HG02970 (cell line): ENCODE data around the gene PTPRM.

Experiments used
- ATAC-seq: cut with Tn5 transposase; IDR thresholded peaks from one replicate; pipeline ENCODE4 v1.9.1; 2021; ENCODE audit warnings: mild to moderate bottlenecking, moderate library complexity, moderate number of reproducible peaks; ENCODE audit not compliant: unreplicated experiment, low FRiP score

The PTPRM gene

DNA sequence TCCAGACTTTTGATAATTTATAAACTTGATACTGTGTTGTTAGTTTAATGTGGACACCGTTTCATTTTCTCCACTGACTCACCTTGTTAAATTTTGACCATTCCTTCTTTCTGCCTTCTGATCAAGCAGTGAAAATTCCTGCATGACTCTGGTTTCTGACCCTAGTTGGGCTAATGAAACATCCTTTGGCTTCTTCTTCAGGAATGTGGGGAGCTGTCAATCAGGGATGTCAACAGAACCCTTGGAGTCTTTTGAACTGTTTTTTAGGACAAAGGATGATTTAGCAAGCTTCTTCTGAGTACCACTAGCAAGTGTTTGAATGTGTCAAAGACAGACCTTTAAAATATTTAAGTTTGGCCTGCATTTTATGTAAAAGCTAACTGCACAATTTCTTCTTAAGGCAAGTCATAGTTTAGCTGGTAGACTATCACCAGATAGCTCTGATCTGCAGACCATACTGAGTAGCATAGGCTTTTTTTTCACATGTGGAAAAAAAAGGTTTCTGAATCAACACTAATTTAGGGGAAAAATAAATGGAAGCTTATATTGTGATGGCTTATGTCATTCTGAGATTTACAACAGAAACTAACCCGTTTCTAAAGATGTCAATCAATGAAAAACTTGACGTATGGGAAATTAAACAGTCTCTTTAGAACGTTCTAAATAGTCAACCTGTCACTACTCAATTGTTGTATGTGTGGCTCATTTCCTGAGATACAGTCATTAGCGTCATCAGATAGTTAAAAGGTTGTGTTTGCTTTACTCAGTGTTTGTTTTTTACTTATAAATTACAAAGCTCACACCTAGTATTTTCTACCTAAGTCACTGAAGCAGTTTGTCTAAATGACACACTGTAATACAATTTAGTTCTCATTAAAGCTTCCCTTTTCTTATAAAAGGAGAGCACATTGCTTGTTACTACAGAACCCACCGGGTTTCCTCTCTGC lies 311.4 kb downstream of the PTPRM start:
- ATAC-seq, result no peak

DNA sequence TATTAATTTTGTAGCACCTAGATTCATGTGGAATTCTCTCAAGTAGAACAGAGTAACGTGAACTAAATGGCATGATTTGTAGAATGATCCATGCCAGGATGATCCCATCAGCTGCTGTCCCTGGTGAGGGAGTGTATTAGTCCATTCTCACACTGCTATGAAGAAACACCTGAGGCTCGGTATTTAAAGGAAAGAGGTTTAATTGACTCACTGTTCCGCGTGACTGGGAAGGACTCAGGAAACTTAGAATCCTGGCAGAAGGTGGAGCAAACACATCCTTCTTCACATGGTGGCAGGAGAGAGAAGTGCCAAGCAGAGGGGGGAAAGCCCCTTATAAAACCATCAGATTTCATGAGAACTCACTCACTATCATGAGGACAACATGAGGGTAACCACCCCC lies 312.6 kb downstream of the PTPRM start:
- ATAC-seq, result no peak

DNA sequence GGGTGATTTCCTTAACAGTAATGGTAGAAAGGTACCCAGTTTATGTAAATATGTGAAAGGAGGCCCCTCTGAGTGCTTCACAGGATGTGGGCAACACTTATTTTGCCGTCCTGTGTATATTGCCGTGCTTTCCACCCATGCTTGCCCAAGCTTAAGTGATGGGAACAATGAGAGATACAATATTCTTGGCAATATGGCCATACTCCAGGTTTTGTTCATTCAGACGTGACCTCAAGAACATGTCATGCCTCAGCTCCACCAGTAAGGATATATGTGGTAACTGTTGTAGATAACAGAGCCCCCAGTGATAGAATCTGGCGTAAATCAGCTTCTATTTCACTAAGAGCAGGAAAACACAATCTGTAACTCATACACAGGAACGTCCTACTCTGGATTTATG lies 318.7 kb downstream of the PTPRM start:
- no peak for ATAC-seq

DNA sequence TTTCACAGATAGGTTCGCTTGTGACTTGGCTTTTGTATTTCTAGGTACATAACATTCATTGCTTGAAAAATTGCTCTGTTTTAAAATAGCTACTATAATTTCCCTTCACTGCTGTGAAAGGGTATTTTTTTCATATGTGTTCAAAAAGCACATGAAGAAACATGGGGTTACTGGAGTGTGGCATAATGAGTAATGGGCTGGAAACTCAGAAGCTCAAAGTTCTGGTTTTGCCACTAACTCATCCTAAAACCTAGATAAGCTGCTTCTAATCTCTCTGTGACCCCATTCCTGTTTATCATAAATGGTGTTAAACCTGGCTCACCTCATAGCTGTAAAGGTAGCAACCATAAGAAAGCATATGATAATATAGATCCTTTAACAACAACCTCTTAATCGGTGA lies 319.3 kb downstream of the PTPRM start:
- ATAC-seq, result no peak

DNA sequence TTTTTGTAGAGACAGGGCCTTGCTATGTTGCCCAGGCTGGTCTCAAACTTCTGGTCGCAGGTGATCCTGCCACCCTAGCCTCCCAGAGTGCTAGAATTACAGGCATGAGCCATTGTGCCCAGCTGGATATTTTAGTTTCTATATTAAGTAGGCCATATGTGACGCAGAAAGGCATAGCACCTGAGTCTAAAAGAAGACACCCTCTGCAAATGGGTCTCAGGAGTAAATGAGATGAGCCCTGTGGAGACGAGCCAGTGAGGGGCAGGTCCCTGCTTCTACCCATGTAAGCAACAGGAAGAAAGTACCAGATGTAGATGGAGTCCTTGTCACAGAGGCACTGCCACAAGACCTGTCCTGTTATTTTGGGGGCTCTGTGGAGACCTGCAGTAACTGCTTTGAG lies 322.4 kb downstream of the PTPRM start:
- ATAC-seq, result no peak

DNA sequence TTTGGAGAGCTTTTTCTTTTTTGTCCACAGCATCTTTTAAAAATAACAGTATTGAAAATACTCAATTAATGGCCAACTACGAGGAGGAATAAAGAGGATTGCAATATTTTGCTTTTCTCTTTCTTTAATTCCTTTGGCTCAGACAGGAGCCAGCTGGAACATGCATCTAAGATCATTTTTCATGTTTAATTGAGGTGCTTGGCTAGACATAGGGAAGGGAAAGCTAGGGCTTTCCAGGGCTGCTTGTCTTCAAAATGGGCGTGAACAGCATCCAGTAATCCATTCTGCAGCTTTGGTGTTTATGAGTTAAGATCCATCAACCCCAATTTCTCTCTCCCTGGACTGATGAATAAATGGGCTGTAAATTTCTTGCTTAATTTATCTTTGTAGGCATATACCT lies 323.0 kb downstream of the PTPRM start:
- no peak for ATAC-seq

DNA sequence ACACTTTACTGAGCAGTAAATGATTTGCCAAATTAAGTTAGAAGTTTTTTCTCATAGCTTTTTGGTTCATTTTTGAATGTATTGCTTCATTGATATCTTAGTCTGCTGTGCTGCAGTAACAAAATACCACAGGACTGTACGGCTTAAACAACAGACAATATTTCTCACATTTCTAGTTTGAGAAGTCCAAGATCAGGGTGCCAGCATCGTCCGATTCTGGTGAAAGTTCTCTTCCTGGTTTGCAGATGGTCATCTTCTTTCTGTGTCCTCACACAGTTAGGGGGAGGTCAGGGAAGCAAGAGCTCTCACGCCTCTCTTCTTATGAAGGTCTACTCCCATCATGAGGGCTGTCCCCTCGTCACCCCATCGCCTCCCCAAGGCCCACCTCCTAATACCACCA lies 325.4 kb downstream of the PTPRM start:
- ATAC-seq, result no peak

DNA sequence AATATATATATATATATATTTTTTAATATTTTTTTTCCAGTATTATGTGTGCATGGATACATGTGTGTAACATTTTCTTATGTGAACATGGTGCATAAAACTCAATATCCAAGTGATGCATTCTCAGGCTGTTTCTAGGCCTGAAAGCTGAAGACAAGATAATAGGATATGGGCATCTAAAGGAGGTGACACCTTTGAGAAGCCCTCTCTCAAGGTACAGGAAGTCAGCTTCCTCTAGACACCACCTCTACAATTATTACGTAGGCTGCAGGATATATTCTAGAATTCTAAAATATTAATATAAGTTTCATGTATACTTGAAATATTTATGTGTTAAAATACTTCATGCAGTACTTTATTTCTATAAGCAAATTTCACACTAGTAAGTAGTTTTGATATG lies 327.5 kb downstream of the PTPRM start:
- ATAC-seq, result no peak

DNA sequence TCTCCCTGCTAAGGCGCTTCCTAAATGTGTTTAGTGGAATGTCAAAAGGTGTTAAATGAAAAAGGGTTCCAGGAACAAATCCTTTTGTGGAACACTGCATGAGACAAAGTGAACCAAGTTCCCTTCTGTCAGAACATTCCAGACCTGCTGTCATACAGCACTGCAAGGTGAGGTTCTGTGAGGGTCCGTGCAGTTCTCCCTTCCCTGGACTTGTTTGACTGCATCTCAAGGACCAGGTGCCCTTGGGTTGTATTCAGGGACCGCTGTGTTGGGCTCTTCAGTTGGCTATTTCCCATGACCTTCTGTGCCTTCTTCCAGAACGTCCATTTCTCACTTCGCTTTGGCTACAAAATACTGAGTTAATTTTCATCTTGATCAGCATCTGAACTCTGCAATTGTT lies 328.2 kb downstream of the PTPRM start:
- ATAC-seq, result no peak

DNA sequence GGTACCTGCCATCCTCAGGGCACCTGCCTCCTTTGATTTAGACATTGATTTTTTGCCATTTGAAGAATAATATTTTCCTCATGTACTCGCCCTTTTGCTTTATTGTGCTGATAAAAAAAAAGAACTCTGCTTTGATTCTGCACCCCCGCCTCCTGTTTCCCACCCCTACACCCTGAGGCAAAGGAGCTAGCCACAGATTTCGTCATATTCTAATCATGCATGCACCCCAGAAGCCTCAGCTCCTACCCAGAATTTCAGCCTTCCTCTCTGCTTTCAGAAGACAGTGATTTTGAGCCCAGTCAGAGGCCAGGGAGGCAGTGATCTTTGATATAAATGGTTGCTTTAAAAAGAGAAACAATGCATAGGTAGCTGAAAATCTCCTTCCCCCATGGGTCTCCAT lies 329.0 kb downstream of the PTPRM start:
- no peak for ATAC-seq

DNA sequence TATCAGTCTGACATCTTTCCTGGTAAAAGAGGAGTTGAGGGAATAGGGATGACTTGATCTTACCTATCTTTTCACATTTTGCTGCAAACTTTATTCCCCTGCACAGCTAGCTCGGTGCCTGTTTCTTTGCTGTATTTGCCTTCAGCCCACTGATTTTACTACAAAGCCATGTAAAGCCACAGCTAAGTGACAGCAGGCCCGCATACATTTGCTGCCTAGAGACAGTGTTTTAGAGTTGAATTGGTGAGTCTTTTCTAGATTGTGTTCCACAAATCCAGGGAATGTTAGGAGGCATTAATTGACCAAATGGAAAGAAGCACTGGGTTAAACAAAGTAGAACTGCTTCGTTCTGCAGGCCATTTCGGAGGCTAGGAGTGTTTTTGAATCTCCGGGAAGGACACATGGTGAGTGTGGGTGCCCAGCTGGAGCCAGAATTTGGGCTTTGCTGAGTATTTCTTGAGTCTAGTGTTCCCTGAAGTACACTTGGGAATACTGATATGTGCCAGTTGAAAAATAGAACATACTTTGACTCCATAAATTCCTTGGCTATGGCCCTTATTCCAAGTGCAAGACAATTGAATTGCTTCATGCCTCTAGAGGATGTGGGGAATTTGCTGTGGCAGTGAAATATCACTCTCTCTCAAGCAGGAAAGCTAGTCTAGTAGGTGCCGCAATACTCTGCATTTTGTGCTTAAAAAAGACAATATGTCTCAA lies 329.8 kb downstream of the PTPRM start:
- ATAC-seq, result no peak

DNA sequence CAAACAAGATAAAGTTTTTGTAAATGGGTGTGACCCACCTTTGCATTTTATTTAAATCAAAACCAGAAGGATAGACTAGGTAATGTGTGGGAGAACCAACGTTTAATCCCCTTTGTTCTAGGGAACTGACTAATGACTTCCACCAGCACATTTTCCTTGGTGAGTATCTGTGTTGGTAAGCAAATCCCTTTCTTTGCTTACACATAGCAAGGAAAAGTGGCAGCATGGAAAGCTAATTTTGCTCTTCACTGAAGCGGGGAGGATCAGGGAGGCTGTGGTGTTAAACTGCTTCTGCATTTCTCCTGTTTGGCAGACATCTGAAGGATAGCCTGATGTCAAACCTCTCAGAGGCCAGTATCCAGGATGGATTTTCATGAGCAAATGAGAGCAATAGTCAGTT lies 331.1 kb downstream of the PTPRM start:
- no peak for ATAC-seq

DNA sequence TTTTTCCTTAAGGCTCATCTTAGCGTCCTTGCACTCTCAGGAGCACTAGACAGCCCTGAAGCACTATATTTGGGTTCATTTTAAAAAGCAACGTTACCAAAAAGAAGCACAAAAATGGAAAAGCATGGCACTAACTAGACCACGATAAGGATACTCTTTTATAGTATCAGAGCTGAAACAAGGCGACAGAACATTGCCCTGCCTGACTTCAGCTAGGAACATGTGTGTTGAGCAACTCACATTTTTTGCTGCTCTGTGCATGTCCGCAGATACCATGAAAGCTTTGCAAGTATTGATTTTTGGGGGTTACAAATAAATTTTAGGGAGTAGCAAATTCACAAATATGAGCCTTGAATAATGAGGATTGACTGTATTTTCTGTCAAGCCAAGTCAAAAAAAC lies 332.0 kb downstream of the PTPRM start:
- no peak for ATAC-seq

DNA sequence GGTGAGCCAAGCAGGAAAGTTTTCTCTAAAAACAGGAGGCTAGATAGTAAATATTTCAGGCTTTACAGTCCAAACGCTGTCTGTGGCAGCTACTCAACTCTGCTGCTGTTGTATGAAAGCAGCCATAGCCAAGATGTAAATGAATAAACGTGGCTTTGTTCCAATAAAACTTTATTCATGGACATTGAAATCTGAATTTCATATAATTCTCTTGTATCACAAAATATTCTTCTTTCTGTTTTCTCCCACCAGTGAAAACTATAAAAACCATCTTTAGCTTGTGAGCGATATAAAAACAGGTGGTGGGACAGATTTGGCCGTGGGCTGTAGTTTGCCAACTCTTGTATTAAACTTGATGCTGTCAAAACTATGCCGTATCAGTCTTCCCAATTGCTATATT lies 333.0 kb downstream of the PTPRM start:
- no peak for ATAC-seq

DNA sequence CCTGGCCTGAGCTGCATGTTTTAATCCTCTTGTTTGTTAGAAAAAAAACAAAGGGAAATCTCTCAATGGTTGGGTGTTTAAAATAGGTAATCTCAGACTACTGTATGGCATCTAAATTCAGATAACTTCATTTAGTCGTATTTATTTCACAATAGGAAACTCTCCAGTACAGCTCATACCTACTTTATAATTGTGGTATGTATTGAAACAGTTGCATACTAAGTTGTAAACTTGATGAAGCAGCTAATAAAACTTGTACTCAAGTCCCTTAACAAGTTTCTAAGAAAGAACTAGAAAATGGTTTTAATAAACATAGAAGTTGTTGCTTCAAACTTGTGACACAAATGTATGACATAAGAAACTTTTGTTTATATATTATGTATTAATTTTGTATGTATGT lies 334.5 kb downstream of the PTPRM start:
- ATAC-seq, result no peak

DNA sequence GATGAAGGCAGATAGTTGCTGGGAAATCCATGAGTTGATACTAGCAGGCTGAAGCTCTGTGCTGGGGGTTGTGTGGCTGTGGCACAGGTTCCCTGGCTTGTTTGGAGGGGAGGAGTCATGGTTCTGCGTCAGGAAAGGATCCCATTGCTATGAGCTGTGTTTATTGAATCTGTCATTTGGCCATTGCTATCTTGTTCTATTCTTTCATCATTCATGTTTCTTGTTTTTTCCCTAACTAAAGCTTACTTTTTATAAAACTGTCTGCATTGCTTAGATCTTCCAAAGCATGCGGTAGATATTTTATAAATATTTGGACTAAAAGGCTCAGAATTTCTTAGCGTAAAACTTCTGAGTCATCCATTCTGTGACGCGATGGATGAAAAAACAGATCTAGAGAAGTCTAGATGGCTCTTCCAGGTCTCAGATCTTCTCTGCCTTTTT lies 335.3 kb downstream of the PTPRM start:
- ATAC-seq, result no peak

DNA sequence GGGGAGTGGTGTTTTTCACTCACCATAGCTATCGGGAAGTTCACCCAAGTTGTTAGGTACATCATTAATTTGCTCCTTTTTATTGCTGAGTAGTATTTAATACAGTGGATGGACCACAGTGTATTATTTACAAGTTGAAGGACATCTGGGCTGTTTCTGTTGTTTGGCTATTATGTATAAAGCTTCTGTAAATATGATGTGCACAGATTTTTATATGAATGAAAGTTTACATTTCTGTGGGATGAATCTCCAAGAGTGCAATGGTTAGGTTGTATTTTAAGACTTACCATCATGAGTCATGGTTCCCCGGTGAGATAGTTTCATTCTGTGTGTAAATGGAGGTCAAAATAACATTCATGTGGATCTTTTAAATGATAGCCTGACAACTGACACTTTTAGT lies 337.4 kb downstream of the PTPRM start:
- no peak for ATAC-seq

DNA sequence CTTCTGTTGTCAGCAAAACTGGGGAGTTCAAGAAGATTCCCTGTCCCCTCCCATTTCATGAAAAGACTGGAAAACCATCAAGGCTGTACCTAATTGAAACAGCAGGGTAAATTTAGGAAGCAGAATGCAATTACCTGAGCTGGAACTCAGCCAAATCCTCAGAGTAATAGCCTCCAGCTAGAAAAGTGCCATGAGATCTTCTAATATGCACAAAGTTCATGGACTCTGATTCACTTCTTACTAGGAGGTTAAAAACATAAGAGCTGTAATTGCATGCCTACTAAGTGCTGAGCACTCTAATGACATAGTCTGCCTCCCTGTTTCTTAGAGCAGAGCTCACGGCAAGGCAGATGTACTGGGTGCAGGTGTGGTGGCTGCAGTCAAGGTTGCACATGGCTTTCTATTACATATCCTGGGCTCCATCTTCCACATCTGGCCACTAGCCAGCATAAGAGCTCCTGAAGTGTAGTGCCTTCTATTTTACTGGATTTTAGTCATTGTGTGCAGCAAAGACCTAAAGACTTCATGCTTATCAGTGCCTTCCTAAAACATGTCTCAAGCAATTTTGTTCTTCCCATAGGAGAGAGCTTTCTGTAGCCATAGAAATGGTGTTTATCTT lies 341.7 kb downstream of the PTPRM start:
- no peak for ATAC-seq

DNA sequence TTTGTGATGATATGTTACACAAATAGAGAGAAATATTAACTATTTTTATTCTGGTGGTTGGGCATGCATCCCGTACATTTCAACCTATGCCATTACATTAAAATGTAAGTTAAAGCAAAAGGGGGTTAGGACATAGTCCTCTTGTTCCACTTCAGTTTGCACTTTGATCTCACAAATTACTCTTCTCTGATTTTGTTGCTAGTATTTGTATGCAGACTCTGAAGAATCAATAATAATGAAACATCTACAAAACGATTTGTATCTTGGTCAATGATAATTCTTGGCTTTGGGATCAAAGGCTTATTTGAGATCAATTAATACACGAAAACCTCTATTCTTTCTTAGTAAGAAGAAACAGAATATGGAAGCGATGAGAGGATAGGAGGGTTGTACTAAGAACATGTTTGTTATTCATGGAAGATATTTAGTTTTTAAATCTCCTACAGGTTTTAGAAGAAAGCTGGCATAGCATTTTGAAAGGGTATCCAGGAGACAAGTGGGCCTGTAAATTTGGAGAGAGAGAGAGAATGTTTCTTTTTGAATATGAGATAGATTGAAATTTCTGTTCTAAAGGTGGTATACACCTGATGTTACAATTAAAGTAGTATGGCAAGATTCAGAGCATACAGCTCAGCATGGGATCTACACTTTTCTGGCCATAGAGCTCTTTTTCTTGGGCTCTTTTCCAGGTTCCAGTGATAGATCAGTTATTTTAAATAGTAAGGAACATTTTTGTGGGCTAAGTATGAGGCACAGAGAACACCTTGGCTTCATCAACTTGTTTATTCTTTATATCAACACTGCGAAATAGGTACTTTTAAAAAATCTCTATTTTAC lies 347.9 kb downstream of the PTPRM start:
- ATAC-seq, result no peak

DNA sequence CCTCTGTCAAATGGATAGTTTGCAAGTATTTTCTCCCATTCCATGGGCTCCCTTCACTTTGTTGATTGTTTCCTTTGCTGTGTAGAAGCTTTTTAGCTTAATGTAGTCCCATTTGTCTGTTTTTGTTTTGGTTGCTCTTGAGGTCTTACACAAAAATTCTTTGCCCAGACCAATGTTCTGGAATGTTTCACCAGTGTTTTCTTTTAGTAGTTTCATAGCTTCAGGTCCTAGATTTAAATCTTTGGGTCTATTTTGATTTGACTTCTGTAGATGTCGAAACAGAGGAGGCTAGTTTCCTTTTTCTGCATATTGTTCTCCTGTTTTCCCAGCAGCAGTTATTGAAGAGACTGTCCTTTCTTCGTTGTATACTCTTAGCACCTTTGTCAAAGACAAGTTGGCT lies 351.6 kb downstream of the PTPRM start:
- no peak for ATAC-seq

DNA sequence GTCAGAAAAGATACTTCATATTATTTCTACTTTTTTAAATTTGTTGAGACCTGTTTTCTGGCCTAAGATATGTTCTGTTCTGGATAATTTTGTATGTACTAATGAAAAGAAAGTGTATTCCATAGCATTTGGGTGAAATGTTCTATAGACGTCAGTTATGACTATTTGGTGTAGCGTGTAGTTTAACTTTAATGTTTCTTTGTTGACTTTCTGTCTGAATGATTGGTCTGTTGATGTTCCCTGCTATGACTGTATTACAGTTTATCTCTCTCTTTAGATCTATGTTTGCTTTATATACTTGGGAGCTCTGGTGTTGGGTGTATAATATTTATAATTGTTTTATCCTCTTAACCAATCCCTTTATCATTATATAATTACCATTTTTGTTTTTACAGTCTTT lies 352.4 kb downstream of the PTPRM start:
- ATAC-seq, result no peak
